ENCODE measurements around the gene RFX3. TPM values are rescaled to one million over a fixed set of nuclear protein-coding genes. Genes with fewer than 3 reads are reported as not detected.

The RFX3 gene
- total RNA-seq, 4 donors from 2014 or later = 8.4 to 15.3 (median 9.7) TPM

DNA sequence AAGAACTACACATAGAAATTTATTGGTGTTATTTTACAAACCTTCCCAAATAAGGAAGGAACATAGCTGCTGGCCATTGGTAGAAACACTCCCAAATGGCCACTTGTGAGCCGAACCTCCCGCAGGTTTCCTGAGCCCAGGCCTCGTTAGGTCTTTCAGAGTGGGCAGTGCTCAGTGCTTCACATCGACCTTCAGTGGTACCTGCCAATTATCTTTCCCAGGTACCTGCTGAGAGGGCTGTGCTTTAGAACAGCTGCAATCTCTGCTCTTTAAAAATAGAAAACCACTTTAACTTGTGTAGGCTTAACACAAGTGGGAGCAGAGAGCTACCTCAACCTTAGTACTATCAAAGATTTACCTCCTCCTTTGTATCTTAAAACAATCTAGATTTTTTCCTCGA lies 334.1 kb downstream of the RFX3 start:
- TF ChIP-seq, protein P1, sequence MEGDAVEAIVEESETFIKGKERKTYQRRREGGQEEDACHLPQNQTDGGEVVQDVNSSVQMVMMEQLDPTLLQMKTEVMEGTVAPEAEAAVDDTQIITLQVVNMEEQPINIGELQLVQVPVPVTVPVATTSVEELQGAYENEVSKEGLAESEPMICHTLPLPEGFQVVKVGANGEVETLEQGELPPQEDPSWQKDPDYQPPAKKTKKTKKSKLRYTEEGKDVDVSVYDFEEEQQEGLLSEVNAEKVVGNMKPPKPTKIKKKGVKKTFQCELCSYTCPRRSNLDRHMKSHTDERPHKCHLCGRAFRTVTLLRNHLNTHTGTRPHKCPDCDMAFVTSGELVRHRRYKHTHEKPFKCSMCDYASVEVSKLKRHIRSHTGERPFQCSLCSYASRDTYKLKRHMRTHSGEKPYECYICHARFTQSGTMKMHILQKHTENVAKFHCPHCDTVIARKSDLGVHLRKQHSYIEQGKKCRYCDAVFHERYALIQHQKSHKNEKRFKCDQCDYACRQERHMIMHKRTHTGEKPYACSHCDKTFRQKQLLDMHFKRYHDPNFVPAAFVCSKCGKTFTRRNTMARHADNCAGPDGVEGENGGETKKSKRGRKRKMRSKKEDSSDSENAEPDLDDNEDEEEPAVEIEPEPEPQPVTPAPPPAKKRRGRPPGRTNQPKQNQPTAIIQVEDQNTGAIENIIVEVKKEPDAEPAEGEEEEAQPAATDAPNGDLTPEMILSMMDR (IDR thresholded peaks at IDR 0.05; ENCODE audit: low read depth) = no peak

- TF ChIP-seq, protein P1 (IDR thresholded peaks at IDR 0.05; ENCODE audit: low read depth) = no peak
Observed at GRCh38 chr9:3189113-3189861, 336.5 kb downstream of the RFX3 start.

DNA sequence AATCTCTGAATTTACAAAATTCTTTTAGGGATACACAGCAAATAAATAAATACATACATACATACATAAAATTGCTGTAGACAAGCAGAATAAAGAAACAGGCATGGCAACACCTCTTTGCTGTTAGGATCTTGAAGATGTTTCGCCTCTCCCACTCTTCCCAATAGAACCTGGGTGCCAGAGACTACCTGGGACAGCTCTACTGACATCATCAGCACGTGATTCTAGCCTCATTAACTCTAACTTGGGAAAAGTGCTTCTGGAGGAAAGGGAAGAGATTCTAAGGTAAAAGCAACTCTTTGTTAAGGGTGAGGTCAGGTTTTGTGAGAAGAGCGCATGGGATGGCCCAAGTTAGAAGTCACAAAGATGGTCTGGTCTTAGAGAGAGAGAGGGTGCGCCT lies 339.1 kb downstream of the RFX3 start:
- TF ChIP-seq, protein P1 (IDR thresholded peaks at IDR 0.05; ENCODE audit: low read depth) = no peak

- TF ChIP-seq, protein P1 (IDR thresholded peaks at IDR 0.05; ENCODE audit: low read depth) = no peak
Observed at GRCh38 chr9:3181049-3181953, 344.5 kb downstream of the RFX3 start.

DNA sequence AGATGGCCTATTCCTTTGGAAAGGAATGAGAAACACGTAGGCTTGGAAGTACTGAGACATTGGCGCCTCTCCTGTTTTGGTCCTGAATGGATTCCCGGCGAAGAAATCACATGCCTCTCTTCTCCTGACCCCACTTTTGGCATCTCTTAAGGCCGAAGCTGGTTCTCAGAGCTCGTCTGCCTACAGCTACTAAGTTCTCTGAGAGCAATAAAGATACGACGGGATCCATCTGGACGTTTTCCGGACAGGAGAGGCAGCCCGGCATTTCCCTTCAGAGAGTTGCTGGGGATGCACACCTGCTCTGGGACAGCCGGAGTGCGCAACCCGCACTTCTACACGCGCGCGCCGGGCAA lies 345.1 kb downstream of the RFX3 start:
- TF ChIP-seq, protein P1 (IDR thresholded peaks at IDR 0.05; ENCODE audit: low read depth) = no peak

GRCh38 chr9:3179711-3180110 lies 346.1 kb downstream of the RFX3 start:
- TF ChIP-seq, protein P1 (IDR thresholded peaks at IDR 0.05; ENCODE audit: low read depth) = no peak

- TF ChIP-seq, protein P1 (IDR thresholded peaks at IDR 0.05; ENCODE audit: low read depth) = no peak
Observed at GRCh38 chr9:3177936-3178335, 347.9 kb downstream of the RFX3 start.

Measured in subcutaneous adipose tissue (tissue), 4 donors.